B cell (primary cell): Measurements from ENCODE around the gene CCDC8.

ENCODE experiments used
- CTCF ChIP-seq: fragments of 200-600 bp; IDR thresholded peaks from one replicate; pipeline ENCODE4 v1.8.0; 2022; ENCODE audit warnings: antibody characterized with exemption, mild to moderate bottlenecking
- EZH2 ChIP-seq: IDR thresholded peaks from 2 replicates; pipeline ENCODE4 v1.6.1; 2012; ENCODE audit warnings: borderline replicate concordance, low read depth, mild to moderate bottlenecking, moderate library complexity, low read length; ENCODE audit not compliant: insufficient read depth, poor library complexity, severe bottlenecking

DNA sequence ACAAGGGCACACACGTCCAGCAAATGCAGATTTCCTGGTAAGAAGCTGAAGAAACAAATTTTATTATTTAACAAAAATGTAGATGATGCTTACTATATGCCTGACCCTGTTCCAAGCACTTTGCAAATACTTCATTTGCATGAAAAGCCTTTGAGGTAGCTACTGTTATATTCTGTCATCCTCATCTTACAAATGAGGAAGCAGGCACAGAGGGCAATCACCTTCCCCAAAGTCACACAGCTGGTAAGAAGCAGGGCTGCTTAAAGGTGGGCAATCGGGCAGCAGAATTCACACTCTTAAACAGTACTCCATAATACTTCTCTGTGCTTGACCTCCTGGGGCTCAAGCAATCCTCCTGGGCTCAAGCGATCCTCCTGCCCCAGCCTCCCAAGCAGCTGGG, 33.6 kb upstream of the CCDC8 start:
- TF ChIP-seq CTCF (no peak), EZH2 (no peak)
